ENCODE results near the gene THSD8. TPM values are rescaled to one million over a fixed set of nuclear protein-coding genes. Genes with fewer than 3 reads are reported as not detected.
"Not testable (repeated sequence)": the region's sequence is repeated elsewhere in the genome, so short reads cannot be mapped to it uniquely, and the experiment has no call there.

The THSD8 gene
- polyA plus RNA-seq, 12 donors = 1.4 to 7.1 (median 4.2) TPM; not detected in 2

DNA sequence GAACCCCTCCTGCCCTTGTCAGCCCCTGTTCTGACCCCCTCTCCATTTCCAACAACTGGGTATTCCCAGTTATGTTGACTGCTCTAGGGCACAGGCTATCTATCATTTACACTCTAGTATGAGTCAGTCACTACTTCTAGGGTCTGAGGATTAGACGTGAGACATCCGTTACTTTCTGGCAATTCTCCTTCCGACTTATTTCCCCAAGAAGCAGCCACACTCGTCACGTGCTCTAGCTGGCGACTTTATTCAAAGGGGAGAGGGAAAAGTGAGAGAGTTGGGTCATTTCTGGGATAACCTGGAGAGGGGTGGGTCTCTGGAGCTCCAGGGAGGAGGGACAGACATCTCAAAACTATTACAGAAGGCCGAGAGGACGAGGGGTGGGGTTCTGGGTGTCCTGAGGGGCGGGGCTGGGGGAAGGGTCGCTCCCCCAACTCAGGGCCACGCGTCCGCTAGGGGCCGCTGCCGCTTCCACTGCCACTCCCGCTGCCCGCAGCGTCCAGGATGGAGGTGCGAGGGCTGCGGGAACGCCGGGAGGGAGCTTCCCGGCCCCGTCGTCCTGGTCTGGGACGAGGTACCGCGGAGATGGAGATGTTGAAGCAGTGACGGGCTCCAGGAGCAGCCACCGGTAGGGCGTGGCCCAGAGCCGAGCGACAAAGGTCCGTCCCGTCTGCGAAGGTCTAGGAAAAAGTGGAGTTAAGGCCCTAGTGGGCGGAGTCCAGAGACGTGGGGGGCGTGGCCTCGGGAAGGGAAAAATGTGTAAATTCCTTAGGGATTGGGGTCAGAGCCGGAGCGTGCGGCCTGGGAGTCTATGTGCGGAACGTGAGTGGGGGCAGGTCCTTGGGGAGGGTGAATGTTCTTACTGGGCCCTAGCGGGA lies 23.6 kb downstream of the THSD8 start:
- DNase-seq = no peak

GRCh38 chr19:12828494-12828893 lies 26.6 kb downstream of the THSD8 start:
- DNase-seq = no peak

- DNase-seq = no peak
These were observed 31.5 kb downstream of the THSD8 start for GRCh38 chr19:12833418-12833737.

GRCh38 chr19:12833738-12834565 lies 32.1 kb downstream of the THSD8 start:
- DNase-seq = no peak

- no peak for DNase-seq
These were observed 32.7 kb downstream of the THSD8 start, which contains the start of gene RTBDN for GRCh38 chr19:12834566-12834943. TSS of gene RTBDN (minus strand) at chr19:12834579. CDS start at chr19:12829979, 4,600 bp downstream.

DNA sequence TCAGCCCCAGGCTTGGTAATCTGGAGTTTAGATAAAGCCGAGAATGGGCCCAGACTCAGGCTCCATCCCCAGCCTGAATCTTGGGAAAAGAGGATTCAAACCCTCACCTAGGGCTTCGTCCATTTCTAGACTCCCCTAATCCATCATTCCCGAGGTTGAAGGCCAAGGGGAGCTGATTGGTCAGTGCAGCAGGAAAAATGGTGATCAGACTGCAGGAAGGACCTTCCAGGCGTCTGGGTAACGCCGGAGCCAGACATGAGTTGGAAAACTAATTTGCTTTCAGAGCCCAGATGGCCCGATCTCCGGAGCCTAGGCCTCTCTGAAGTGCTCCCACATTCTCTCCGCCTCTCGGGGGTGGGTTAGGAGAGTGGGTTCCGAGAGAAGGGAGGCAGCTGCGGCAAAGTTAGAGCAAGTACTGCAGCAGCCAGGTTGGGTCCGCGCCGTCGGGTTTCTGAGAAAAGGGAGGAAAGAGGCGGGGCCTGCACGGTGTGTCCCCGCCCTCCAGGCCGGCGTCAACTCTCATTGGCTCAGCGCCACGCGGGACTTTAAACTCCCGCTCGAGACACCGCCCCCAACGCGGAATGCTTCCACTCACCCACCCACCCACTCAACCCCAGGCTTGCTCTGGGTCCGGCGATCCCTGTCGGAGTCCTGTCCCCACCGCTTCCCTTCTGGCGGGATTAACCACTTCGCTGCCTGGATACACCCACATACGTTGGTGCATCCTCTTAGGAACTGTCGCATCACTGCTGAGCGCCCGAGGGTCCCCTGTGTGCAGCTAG lies 33.3 kb downstream of the THSD8 start:
- no peak for DNase-seq

DNA sequence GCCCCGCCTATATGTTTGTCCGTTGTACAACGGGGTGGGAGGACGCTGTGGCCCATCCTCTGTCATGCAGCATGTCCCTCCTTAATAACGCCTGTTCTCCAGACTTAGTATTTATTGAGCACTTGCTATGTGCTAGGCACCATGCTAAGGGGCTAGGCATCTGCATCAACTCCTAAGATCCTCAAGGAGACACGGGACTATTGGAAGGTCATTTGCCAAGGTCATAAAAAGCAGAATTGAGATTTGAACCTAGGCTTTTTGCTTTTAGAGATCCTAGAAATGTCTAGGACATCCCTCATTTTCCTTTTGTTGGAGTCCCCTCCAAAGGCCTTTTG lies 34.6 kb downstream of the THSD8 start:
- no peak for DNase-seq

DNA sequence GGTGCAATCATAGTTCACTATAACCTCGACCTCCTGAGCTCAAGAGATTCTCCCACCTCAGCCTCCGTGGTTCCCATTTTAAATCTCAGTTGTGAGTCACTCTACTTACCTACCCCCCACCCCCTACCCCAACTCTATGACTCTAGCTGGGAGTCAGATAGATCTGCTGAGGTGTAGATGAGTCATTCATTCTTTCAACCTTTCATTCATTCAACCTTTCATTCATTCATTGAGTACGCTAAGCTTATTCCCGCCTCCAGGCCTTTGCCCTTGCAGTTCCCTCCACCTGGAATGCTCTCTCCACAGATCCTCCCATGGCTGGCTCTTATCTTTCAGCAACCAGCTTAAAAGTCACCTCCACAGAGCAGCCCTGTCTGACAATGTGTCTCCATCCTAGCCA lies 35.4 kb downstream of the THSD8 start:
- no peak for DNase-seq

DNA sequence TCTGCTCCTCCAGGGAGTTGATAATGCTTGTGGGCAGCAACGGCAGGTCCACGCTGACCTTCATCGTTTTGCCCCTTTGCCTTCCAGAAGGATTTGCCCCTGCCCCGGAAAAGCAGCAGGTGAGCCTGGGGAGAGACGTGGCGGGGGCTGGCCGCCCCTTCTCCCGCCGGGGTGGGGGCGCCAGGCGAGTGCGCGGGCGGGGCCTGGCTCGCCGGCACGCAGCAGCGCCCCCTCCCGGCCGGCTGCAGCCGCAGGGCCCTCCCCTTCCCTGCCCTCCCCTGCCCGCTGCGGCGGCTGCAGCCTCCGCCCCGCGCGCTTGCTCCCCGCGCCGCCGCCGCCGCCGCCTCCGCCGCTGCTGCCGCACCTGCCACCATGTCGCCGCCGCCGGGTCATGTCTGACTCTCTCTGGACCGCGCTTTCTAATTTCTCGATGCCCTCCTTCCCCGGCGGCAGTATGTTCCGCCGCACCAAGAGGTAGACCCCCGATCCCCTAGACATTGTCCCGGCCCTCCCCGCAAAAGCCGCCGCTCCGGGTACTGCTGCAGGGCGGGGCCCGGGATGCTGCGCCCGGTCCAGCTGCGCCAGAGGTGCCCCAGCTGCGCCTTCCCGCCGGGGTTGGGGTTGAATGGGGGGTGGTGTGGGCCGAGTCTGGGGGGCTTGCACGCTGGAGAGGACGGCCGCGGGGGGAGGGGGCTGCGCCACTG lies 36.5 kb downstream of the THSD8 start, which contains the start of gene MAST1:
Gene MAST1 (plus strand): TSS at position 334 of the 704 bp plus-strand sequence. CDS start 58 bp downstream, at position 392.
- DNase-seq = no peak

DNA sequence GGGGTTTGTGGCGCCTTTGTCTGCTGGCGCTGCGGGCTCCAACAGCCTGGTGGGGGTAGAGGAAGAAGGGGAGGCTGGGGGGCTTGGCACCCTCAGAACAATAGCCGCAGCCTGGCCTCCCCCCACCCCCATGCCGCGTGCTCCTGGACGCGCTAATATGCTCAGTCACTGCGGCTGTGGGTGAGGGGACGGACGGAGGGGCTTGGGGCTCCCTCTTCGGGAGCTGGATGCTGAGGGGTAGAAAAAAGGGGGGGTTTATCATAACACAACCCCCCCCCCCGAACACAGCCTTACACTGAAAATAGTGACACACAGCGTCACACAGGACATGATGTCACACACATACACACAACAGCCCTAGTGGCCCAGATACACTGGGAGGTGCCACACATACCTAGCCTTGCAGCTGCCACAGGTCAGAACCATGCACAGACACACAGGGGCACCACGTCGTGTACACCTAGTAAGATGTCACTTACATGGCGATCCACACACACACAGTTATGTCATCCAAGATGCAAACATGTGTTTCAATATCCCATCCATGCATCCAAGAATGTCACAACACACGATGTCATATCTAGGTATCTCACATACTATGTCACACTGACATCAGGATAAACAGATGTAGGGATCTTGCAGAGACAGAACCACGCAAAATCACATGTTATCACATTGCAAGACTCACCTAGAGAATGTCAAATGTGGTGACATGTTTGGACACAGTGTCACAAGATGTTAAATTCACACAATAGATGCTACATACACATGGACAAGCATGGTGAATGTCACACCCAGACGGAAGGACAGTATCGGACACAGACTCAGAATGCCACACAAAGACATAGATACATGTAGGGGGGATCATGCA lies 37.3 kb downstream of the THSD8 start:
- DNase-seq = no peak

DNA sequence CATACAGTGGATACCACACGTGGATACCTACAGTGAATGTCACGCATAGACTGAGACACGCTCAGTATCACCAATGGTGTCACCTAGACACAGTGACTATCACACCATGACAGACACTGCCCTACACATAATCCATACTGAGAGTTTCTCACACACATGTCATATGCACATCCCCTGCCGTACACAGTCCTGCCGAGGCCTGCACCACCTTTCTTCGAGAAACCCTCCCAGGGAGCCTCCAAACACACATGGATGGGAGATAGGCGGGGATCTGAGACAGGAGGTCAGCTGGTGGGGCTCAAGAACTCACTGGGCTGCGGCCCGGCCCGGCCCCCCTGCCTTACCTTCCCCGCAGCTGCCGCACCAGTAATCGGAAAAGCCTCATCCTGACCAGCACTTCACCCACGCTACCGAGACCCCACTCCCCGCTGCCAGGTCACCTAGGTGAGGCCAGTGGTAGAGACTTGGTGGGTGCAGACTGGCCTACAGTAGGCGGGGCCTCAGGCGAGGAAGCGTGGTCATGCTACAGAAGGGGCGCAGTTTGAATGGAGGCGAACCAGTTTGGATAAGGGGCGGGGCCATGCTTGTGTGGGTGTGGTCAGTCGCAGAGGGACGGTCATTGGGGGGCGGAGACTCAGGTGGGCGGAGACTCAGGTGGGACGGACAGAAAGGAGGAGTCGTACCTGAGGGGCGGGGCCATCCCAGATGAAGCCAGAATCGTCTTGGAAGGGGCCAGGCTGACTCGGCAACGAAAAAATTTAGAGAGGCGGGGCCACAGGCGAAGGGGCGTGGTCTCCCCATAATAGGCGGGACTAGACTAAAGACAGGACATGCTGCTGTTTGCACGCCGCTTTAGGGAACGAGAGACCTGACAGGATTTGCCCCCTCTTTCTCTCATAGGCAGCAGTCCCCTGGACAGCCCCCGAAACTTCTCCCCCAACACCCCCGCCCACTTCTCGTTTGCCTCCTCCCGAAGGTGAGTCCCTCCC lies 38.5 kb downstream of the THSD8 start:
- DNase-seq = no peak

- no peak for DNase-seq
These were observed 39.2 kb downstream of the THSD8 start for GRCh38 chr19:12841094-12841493.

DNA sequence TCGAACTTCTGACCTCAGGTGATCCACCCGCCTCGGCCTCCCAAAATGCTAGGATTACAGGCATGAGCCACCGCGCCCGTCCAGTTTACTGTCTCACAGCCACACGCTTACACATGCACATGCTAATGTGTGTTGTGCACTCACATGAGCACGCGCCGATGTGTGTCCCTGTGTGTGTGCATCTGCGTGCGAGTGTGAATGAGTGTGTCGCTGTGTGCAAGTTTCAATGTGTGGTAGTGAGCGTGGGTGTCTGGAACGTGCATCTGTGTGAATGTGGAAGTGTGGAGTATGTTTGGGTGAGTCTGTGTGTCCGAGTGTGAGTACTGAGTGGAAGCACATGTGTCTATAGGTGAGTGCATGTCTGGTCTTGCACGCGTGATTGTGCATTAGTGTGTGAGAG lies 40.6 kb downstream of the THSD8 start:
- DNase-seq = no peak

DNA sequence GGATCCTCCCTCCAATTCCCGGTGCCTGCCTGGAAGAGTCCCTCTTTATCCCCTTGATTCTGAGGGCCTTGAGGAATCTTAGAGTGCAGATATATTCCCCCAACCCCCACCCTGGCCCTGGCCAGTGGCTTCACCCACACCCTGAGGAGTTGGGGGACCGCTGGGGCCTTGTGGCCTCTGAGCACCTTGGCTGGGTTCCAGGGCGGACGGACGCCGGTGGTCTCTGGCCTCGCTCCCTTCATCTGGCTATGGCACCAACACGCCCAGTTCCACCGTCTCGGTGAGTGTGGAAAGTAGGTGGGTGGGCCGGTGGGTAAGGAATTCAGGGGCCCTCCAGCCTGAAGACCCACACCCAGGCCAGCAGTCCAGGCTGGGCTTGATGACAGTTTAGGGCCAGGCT lies 41.5 kb downstream of the THSD8 start:
- DNase-seq = no peak

DNA sequence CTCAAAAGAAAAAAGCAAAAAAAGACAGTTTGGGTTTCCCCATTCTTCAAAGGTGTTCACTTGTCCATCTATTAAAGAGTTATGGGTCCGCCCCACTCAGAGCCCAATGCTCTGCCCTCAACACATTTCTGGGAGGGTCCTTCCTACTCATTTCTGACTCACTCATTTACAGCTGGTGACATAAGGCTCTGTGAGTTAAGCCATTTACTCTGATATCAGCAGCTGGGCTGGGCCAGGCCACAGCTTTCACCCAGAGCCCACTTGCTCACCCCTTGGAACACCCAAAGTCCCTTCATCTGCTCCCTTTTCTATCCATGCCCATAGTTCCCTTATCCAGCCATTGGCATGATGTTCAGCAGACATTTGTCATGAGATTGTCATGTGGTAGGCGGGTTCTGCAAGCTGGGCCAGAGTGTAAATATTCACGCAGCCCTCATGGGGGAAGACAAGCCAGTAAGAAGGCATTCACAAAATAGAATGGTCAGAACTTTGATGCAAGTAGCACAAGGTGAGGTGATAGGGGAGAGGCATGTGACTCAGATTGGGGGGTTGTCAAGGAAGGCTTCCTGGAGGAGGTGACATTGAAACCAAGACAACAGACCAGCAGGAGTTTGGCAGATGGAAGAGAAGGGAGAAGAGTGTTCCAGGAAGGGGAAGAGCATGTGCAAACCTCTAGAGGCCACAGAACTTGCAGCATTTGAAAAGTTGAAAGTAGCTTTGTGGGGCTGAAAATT lies 42.3 kb downstream of the THSD8 start:
- no peak for DNase-seq

- DNase-seq = not testable (repeated sequence)
These were observed 44.7 kb downstream of the THSD8 start for GRCh38 chr19:12846613-12847012.

GRCh38 chr19:12847159-12848139 lies 45.6 kb downstream of the THSD8 start:
- DNase-seq = peak; percentile 84
